ENCODE results near the gene SLC4A5.

GRCh38 chr2:74384051-74384450, 40.8 kb upstream of the SLC4A5 start:
- no peak for TF ChIP-seq POLR2A (IDR thresholded peaks at IDR 0.05)
- TF ChIP-seq, protein P1, sequence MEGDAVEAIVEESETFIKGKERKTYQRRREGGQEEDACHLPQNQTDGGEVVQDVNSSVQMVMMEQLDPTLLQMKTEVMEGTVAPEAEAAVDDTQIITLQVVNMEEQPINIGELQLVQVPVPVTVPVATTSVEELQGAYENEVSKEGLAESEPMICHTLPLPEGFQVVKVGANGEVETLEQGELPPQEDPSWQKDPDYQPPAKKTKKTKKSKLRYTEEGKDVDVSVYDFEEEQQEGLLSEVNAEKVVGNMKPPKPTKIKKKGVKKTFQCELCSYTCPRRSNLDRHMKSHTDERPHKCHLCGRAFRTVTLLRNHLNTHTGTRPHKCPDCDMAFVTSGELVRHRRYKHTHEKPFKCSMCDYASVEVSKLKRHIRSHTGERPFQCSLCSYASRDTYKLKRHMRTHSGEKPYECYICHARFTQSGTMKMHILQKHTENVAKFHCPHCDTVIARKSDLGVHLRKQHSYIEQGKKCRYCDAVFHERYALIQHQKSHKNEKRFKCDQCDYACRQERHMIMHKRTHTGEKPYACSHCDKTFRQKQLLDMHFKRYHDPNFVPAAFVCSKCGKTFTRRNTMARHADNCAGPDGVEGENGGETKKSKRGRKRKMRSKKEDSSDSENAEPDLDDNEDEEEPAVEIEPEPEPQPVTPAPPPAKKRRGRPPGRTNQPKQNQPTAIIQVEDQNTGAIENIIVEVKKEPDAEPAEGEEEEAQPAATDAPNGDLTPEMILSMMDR (IDR thresholded peaks at IDR 0.05): no peak

Measured in heart left ventricle (tissue), 13 donors.